ENCODE results near the gene FMN1.

The FMN1 gene

GRCh38 chr15:32877252-32878019 lies 317.1 kb downstream of the FMN1 start:
- no peak for DNase-seq

DNA sequence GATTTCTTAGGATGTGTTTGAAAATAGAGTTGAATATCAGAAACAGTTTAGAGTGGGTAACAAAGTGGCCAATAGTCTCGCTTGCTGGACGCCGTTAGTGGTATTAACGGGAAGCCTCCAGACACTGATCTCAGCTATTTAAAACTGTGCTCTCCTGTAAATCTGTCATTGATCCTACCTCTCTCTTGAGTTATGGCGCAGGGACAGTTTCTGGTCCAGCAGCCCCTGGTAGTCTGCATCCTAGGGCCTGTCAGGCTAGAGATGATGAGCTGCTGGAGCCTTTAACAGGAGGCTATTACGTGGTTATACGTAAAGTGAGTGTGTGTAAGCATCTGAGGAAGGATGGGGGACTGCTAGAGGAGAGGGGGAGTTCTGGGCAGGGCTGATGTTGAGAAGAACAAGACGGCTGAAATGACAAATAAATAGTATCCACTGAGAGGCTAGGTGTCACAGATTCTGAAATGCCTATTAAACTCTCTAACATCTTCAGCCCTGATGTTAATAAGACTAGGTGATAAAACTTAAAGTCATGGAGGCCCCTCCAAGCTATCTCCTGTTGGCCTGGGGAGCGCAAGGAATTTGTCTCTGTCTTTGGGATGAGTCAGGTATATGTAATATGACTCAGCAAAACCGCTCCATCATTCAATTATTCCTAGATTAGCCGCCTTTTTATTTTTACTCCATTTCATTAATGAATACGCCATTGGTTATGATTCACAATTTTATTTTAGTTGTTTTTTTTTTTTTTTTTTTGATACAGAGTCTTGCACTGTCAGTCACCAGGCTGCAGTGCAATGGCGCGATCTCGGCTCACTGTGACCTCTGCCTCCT lies 321.0 kb downstream of the FMN1 start:
- DNase-seq = no peak

GRCh38 chr15:32872621-32873283 lies 321.8 kb downstream of the FMN1 start:
- DNase-seq = no peak

GRCh38 chr15:32871883-32872282 lies 322.6 kb downstream of the FMN1 start:
- no peak for DNase-seq

DNA sequence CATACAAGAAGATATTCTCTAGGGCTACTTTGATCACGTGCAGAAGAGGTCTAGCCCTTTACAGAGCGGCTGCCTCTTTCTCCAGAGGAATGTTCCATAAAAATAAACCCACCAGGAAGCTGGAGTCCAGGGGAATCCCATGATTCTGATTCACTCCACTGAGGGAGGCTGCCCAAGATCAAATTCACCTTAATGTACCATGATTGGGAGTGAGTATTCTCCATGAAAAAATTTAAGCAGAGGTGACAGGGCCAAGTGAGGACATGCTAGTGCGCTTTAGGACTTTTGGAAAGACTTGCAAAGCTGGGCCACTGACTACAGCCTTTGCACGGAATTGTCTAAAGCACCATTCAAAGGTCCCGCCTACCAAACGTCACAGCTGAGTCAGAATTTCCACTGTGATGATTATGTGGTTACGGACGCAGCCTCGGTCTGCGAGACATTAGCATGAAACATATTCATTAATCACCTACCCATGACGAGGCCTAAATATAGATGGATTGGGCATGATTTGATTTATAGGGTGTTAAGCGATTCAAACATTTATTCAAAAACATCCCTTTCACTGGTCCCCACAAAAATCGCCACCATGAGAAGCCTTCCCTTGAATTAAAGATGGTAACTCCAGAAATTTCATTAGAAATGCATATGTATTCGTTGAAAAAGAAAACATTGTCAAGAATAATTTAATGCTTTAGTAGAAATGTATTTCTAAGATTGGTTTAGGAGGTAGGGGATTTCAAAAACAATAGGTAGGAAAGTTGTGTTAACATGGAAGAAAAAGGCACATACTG lies 324.1 kb downstream of the FMN1 start:
- no peak for DNase-seq

- DNase-seq = no peak
These were observed 324.7 kb downstream of the FMN1 start for GRCh38 chr15:32869776-32870175.

GRCh38 chr15:32867313-32867626 lies 327.2 kb downstream of the FMN1 start:
- no peak for DNase-seq

- no peak for DNase-seq
These were observed 327.8 kb downstream of the FMN1 start for GRCh38 chr15:32866454-32867312.

GRCh38 chr15:32864841-32865240 lies 329.7 kb downstream of the FMN1 start:
- no peak for DNase-seq

DNA sequence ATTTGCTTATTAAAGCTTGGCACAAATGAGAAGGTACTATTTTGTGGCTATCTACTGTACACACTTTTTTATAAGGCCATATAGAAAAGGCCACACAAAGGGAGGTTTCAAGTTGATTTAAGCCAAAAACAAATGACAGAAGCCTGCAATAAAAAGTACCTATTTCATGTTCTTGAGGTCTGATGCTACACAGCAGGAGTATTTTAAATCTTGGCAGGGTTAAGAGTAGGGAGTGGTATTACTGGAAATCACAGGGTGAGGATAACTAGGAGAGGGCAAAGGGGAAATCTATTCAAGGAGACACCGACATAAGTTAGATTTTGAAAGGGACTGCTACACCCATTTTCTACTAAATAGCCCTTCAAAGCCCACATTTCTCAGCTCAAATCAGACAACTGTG lies 330.5 kb downstream of the FMN1 start:
- no peak for DNase-seq

DNA sequence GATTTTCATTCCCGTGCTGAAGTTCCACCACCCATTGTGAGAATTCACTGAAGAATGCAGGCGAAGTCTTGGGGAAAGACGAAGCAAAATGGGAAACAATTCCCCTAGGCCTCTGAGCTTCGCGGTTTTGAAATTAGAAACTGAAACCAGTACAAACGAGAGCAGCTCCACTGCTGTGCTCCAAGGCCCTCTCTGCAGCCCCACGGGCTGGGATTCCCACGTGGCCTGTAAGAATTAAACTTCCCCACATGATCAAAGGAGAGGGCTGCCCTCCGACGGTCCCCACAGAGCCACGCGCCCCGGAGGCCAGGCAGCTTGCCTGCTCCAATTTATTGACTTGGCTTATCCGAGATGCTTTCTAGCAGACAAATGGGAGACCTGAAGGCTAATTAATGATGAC lies 332.8 kb downstream of the FMN1 start:
- no peak for DNase-seq

DNA sequence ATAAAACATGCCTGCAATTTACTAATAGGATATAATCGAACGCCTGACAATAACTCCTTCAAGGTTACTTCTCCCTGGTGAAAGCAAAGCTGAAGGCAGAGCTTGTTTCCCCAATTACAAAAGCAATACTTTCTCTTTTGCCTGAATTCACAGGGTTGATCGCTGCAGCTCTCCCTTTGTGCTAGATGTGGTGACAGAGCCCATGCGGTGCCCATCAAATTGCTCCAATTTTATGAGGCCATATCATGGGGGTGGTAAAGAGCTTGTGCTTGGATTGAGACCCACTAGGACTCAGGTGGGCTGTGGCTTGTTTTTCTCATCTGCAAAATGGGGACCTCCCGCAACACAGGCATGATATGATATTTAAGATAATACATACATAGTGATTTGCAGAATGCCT lies 333.3 kb downstream of the FMN1 start:
- DNase-seq = no peak

GRCh38 chr15:32859996-32860395 lies 334.5 kb downstream of the FMN1 start:
- no peak for DNase-seq

GRCh38 chr15:32859251-32859650 lies 335.3 kb downstream of the FMN1 start:
- no peak for DNase-seq

GRCh38 chr15:32857732-32858131 lies 336.8 kb downstream of the FMN1 start:
- DNase-seq = no peak

DNA sequence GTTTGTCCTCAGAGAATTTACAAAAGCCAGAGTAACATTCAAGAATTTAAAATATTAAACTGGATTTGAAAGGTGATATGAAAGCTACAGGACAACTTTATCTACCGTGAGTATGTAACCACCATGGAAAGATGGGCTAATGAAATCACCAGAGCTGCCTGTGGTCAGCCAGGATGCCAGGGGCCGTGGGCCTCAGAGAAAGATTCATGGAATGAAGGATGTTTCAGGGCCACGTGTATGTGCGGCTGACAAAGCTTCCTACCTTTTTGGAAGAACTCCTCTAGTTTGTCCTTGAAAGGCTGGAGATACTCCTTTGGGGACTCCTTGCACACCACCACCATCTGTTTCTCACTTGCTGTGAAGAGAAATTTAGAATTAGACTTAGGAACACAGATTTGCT lies 337.8 kb downstream of the FMN1 start:
- DNase-seq = no peak

DNA sequence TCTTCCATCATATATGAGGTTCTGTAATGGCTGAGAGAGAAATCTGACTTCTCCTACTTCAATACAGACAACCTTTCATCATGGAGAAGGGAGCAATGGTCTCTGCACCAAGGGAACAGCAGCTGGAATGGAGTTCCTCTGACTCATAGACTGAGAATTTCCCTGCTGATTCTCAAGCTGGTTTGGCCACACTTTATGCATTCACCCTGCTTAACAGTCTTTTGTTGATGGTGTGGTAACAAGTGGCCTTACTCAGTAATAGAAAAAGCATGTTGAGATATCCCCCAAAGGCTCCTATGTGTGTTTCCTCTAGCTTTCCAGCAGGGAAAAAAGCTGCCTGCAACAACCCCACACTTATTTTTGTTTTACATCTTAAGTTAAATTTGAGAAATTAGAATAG lies 338.6 kb downstream of the FMN1 start:
- no peak for DNase-seq

GRCh38 chr15:32853592-32853991 lies 340.9 kb downstream of the FMN1 start:
- no peak for DNase-seq

GRCh38 chr15:32852771-32853170 lies 341.7 kb downstream of the FMN1 start:
- DNase-seq = no peak

DNA sequence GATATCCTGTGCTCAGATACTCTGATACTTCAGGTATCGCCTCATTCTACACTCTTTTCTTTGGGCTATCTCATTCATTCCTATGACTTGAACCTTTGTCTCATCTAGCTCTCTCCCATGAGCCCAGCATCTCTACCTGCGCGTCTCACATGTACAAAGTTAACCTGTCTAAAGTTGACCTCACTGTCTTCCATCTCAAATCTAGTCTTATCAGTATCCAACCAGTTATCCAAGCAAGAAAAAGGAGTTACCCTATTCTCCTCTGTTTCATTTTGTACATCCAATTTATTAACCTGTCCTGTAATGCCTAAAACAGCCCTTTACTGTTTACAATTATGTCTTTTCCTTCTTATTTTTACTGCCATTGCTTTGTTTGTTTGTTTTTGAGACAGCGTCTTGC lies 342.5 kb downstream of the FMN1 start:
- no peak for DNase-seq

DNA sequence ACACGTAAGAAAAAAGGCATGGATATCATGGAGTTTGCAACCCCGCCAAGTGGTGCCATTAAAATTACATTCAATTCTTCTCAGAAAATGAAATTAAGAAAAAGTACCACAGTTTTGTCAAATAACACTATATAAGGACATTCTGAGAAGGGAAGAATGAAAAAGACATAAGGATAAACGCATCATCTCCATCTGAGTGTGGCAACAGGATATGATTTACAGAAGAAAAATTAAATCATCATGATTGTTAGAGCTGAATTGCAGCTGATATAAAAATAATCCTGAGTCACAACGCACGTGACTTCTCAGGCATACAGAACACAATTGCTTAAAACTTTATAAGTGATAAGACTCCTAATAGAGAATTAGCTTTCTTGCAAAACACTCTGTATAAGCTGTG lies 342.9 kb downstream of the FMN1 start:
- DNase-seq = no peak

Data from activated CD4-positive, CD25-positive, alpha-beta regulatory T cell treated with anti-CD3 and anti-CD28 coated beads, Interleukin-2, amount 50 U/mL, for 72 hours (primary cell).